ENCODE measurements around the gene XRN2.

DNA sequence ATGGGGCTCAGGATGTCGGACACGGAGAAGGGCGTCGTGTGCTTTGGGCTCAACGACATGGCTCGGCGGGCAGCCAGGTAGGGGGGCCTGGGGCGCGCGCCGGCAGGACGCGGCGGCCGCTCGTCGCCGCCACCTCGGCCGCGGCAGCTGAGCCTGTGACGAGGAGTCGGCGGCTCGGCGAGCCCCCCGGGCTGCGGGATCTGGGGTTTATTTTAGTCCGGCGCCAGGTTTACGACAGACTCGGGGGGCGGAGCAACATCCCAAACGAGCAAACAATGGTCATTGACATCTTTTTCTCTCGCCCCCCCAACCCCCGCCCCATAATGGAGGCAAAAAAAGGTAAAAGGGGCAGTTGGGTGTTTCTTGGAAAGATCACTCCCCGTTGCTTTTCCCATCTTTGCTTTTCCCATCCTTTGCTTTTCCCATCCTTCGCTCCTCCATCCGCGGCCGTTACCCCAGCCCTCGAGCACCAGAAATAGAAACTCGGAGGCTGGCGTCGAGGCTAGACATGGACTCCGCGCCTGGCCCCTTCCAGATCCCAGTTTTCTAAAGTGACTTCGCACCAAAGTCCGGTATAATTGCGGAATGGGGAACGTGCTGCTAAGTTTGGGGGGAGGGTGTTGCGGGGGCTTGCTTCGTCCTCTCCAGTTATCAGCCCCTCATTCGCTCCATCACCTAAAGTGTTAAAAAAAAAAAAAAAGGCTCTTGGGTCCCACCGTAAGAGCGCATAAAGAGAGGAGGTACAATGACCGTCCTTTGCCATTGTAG is 94.4 kb downstream of the XRN2 start, which contains the start of gene NKX2-4:
- no peak for TF ChIP-seq CBX1 (IDR thresholded peaks at IDR 0.05; ENCODE audit: low read depth)
- TF ChIP-seq, protein P1, sequence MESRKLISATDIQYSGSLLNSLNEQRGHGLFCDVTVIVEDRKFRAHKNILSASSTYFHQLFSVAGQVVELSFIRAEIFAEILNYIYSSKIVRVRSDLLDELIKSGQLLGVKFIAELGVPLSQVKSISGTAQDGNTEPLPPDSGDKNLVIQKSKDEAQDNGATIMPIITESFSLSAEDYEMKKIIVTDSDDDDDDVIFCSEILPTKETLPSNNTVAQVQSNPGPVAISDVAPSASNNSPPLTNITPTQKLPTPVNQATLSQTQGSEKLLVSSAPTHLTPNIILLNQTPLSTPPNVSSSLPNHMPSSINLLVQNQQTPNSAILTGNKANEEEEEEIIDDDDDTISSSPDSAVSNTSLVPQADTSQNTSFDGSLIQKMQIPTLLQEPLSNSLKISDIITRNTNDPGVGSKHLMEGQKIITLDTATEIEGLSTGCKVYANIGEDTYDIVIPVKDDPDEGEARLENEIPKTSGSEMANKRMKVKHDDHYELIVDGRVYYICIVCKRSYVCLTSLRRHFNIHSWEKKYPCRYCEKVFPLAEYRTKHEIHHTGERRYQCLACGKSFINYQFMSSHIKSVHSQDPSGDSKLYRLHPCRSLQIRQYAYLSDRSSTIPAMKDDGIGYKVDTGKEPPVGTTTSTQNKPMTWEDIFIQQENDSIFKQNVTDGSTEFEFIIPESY (CRISPR knock-in tag; IDR thresholded peaks at IDR 0.05), result no peak
- TF ChIP-seq, protein P2, sequence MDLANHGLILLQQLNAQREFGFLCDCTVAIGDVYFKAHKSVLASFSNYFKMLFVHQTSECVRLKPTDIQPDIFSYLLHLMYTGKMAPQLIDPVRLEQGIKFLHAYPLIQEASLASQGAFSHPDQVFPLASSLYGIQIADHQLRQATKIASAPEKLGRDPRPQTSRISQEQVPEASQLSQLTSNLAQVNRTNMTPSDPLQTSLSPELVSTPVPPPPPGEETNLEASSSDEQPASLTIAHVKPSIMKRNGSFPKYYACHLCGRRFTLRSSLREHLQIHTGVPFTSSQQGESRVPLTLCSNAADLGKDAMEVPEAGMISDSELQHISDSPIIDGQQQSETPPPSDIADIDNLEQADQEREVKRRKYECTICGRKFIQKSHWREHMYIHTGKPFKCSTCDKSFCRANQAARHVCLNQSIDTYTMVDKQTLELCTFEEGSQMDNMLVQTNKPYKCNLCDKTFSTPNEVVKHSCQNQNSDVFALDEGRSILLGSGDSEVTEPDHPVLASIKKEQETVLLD (CRISPR knock-in tag; IDR thresholded peaks at IDR 0.05; ENCODE audit: low read depth), result no peak
- TF ChIP-seq, protein P3, sequence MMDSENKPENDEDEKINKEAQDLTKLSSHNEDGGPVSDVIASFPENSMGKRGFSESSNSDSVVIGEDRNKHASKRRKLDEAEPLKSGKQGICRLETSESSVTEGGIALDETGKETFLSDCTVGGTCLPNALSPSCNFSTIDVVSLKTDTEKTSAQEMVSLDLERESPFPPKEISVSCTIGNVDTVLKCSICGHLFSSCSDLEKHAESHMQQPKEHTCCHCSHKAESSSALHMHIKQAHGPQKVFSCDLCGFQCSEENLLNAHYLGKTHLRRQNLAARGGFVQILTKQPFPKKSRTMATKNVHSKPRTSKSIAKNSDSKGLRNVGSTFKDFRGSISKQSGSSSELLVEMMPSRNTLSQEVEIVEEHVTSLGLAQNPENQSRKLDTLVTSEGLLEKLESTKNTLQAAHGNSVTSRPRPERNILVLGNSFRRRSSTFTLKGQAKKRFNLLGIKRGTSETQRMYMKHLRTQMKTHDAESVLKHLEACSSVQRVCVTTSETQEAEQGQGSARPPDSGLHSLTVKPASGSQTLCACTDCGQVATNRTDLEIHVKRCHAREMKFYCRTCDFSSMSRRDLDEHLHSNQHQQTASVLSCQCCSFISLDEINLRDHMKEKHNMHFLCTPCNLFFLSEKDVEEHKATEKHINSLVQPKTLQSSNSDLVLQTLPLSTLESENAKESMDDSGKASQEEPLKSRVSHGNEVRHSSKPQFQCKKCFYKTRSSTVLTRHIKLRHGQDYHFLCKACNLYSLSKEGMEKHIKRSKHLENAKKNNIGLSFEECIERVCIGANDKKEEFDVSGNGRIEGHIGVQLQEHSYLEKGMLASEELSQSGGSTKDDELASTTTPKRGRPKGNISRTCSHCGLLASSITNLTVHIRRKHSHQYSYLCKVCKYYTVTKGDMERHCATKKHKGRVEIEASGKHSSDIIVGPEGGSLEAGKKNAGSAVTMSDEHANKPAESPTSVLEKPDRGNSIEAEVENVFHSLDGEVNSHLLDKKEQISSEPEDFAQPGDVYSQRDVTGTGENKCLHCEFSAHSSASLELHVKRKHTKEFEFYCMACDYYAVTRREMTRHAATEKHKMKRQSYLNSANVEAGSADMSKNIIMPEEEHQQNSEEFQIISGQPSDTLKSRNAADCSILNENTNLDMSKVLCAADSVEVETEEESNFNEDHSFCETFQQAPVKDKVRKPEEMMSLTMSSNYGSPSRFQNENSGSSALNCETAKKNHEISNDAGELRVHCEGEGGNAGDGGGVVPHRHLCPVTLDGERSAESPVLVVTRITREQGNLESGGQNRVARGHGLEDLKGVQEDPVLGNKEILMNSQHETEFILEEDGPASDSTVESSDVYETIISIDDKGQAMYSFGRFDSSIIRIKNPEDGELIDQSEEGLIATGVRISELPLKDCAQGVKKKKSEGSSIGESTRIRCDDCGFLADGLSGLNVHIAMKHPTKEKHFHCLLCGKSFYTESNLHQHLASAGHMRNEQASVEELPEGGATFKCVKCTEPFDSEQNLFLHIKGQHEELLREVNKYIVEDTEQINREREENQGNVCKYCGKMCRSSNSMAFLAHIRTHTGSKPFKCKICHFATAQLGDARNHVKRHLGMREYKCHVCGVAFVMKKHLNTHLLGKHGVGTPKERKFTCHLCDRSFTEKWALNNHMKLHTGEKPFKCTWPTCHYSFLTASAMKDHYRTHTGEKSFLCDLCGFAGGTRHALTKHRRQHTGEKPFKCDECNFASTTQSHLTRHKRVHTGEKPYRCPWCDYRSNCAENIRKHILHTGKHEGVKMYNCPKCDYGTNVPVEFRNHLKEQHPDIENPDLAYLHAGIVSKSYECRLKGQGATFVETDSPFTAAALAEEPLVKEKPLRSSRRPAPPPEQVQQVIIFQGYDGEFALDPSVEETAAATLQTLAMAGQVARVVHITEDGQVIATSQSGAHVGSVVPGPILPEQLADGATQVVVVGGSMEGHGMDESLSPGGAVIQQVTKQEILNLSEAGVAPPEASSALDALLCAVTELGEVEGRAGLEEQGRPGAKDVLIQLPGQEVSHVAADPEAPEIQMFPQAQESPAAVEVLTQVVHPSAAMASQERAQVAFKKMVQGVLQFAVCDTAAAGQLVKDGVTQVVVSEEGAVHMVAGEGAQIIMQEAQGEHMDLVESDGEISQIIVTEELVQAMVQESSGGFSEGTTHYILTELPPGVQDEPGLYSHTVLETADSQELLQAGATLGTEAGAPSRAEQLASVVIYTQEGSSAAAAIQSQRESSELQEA (CRISPR knock-in tag; IDR thresholded peaks at IDR 0.05; ENCODE audit: not compliant biosample characterization), result no peak
- TF ChIP-seq, protein P4, sequence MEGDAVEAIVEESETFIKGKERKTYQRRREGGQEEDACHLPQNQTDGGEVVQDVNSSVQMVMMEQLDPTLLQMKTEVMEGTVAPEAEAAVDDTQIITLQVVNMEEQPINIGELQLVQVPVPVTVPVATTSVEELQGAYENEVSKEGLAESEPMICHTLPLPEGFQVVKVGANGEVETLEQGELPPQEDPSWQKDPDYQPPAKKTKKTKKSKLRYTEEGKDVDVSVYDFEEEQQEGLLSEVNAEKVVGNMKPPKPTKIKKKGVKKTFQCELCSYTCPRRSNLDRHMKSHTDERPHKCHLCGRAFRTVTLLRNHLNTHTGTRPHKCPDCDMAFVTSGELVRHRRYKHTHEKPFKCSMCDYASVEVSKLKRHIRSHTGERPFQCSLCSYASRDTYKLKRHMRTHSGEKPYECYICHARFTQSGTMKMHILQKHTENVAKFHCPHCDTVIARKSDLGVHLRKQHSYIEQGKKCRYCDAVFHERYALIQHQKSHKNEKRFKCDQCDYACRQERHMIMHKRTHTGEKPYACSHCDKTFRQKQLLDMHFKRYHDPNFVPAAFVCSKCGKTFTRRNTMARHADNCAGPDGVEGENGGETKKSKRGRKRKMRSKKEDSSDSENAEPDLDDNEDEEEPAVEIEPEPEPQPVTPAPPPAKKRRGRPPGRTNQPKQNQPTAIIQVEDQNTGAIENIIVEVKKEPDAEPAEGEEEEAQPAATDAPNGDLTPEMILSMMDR (CRISPR knock-in tag; IDR thresholded peaks at IDR 0.05), result no peak
- no peak for TF ChIP-seq TIGD3 (CRISPR knock-in tag; IDR thresholded peaks at IDR 0.05; ENCODE audit: borderline replicate concordance)
- TF ChIP-seq POLR2A (IDR thresholded peaks at IDR 0.05; ENCODE audit: insufficient read depth in 1 of 2, low read depth in 2 of 2, low read length in 2 of 2), result no peak
- no peak for TF ChIP-seq RBFOX2 (IDR thresholded peaks at IDR 0.05; ENCODE audit: low read depth, low read length)
- TF ChIP-seq, protein P5, sequence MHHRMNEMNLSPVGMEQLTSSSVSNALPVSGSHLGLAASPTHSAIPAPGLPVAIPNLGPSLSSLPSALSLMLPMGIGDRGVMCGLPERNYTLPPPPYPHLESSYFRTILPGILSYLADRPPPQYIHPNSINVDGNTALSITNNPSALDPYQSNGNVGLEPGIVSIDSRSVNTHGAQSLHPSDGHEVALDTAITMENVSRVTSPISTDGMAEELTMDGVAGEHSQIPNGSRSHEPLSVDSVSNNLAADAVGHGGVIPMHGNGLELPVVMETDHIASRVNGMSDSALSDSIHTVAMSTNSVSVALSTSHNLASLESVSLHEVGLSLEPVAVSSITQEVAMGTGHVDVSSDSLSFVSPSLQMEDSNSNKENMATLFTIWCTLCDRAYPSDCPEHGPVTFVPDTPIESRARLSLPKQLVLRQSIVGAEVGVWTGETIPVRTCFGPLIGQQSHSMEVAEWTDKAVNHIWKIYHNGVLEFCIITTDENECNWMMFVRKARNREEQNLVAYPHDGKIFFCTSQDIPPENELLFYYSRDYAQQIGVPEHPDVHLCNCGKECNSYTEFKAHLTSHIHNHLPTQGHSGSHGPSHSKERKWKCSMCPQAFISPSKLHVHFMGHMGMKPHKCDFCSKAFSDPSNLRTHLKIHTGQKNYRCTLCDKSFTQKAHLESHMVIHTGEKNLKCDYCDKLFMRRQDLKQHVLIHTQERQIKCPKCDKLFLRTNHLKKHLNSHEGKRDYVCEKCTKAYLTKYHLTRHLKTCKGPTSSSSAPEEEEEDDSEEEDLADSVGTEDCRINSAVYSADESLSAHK (CRISPR knock-in tag; IDR thresholded peaks at IDR 0.05; ENCODE audit: borderline replicate concordance), result no peak
- TF ChIP-seq ZNF605 (CRISPR knock-in tag; IDR thresholded peaks at IDR 0.05), result no peak
- TF ChIP-seq PHB2 (IDR thresholded peaks at IDR 0.05; ENCODE audit: partially characterized antibody), result no peak
- no peak for TF ChIP-seq MTA3 (CRISPR knock-in tag; IDR thresholded peaks at IDR 0.05)
- TF ChIP-seq SP1 (IDR thresholded peaks at IDR 0.05), result no peak
- TF ChIP-seq SP1 (CRISPR knock-in tag; IDR thresholded peaks at IDR 0.05), result no peak

Measured in HepG2 (cell line).